ENCODE results near the gene PCDHGA4. TPM values are rescaled to one million over a fixed set of nuclear protein-coding genes. Genes with fewer than 3 reads are reported as not detected.

PCDHGA4 gene
- total and polyA plus RNA-seq, 4 donors, result 0.15 to 0.92 (median 0.22) TPM

GRCh38 chr5:141366016-141366896 is 11.4 kb downstream of the PCDHGA4 start:
- Histone ChIP-seq H3K27me3 (ENCODE audit: control insufficient read depth in 4 of 4, insufficient read depth in 4 of 4, low read length in 3 of 4) (peaks cover 0 to 5% (median 0%) of the 10 kb centered on the region in 4 donors), H3K4me3 (ENCODE audit: low read depth in 1 of 3, low read length in 3 of 3) (peak overlapping the region in 2 of 3 donors; percentile 6 to 41), H3K9ac (ENCODE audit: low read depth in 1 of 2, low read length in 2 of 2) (no peak overlapping the region), H3K27ac (ENCODE audit: low read depth in 1 of 2, low read length in 2 of 2) (no peak overlapping the region), H3K36me3 (ENCODE audit: control insufficient read depth in 4 of 4, insufficient read depth in 3 of 4, low read depth in 1 of 4, low read length in 3 of 4) (no peaks in the 10 kb centered on the region), H3K4me1 (ENCODE audit: control insufficient read depth in 4 of 4, insufficient read depth in 4 of 4, low read length in 3 of 4) (no peaks in the 10 kb centered on the region), H3K9me3 (ENCODE audit: control insufficient read depth in 4 of 4, low read length in 3 of 4) (peaks cover 40 to 75% (median 54%) of the 10 kb centered on the region in 4 donors)
- no peak for DNase-seq (ENCODE audit: low spot score)
- TF ChIP-seq RAD21 (IDR thresholded peaks at IDR 0.05), result no peak
- TF ChIP-seq JUND (IDR thresholded peaks at IDR 0.05), result no peak
- TF ChIP-seq FOXA1 (IDR thresholded peaks at IDR 0.05), result no peak
- no peak for TF ChIP-seq RXRA (IDR thresholded peaks at IDR 0.05)
- TF ChIP-seq TAF1 (conservative IDR thresholded peaks at IDR 0.05), result no peak
- TF ChIP-seq, protein P1, sequence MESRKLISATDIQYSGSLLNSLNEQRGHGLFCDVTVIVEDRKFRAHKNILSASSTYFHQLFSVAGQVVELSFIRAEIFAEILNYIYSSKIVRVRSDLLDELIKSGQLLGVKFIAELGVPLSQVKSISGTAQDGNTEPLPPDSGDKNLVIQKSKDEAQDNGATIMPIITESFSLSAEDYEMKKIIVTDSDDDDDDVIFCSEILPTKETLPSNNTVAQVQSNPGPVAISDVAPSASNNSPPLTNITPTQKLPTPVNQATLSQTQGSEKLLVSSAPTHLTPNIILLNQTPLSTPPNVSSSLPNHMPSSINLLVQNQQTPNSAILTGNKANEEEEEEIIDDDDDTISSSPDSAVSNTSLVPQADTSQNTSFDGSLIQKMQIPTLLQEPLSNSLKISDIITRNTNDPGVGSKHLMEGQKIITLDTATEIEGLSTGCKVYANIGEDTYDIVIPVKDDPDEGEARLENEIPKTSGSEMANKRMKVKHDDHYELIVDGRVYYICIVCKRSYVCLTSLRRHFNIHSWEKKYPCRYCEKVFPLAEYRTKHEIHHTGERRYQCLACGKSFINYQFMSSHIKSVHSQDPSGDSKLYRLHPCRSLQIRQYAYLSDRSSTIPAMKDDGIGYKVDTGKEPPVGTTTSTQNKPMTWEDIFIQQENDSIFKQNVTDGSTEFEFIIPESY (IDR thresholded peaks at IDR 0.05), result no peak
- TF ChIP-seq GABPA (IDR thresholded peaks at IDR 0.05 in 1 of 2, conservative IDR thresholded peaks at IDR 0.05 in 1 of 2), result no peak
- no peak for TF ChIP-seq YY1 (IDR thresholded peaks at IDR 0.05)
- no peak for TF ChIP-seq HNF4A (conservative IDR thresholded peaks at IDR 0.05)
- no peak for TF ChIP-seq FOXA2 (IDR thresholded peaks at IDR 0.05)
- no peak for TF ChIP-seq MAX (IDR thresholded peaks at IDR 0.05)
- TF ChIP-seq HNF4G (IDR thresholded peaks at IDR 0.05), result no peak
- no peak for TF ChIP-seq NR2F2 (IDR thresholded peaks at IDR 0.05)
- WGBS, result 28% methylated on average over 46 of the region's 46 CpGs

GRCh38 chr5:141369994-141370848 is 15.4 kb downstream of the PCDHGA4 start, which contains the start of gene PCDHGB3:
Gene PCDHGB3, plus strand, starts transcription at chr5:141370242. Its CDS starts 153 bp downstream, at chr5:141370395.
- 15% methylated on average over 32 of the region's 32 CpGs for WGBS
- H3K36me3 ChIP-seq (ENCODE audit: control insufficient read depth in 4 of 4, insufficient read depth in 3 of 4, low read depth in 1 of 4, low read length in 3 of 4), result no peaks in the 10 kb centered on the region
- TF ChIP-seq, protein P2, sequence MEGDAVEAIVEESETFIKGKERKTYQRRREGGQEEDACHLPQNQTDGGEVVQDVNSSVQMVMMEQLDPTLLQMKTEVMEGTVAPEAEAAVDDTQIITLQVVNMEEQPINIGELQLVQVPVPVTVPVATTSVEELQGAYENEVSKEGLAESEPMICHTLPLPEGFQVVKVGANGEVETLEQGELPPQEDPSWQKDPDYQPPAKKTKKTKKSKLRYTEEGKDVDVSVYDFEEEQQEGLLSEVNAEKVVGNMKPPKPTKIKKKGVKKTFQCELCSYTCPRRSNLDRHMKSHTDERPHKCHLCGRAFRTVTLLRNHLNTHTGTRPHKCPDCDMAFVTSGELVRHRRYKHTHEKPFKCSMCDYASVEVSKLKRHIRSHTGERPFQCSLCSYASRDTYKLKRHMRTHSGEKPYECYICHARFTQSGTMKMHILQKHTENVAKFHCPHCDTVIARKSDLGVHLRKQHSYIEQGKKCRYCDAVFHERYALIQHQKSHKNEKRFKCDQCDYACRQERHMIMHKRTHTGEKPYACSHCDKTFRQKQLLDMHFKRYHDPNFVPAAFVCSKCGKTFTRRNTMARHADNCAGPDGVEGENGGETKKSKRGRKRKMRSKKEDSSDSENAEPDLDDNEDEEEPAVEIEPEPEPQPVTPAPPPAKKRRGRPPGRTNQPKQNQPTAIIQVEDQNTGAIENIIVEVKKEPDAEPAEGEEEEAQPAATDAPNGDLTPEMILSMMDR (IDR thresholded peaks at IDR 0.05; ENCODE audit: low read depth, low read length, missing input control), result peak; percentile 16
- TF ChIP-seq ATF3 (IDR thresholded peaks at IDR 0.05), result no peak
- TF ChIP-seq RAD21 (IDR thresholded peaks at IDR 0.05), result peak; percentile 50 to 60
- no peak within 1 kb of the TSS for H3K9ac ChIP-seq (ENCODE audit: low read depth in 1 of 2, low read length in 2 of 2)
- peaks cover 0 to 5% (median 1%) of the 10 kb centered on the region in 4 donors for H3K27me3 ChIP-seq (ENCODE audit: control insufficient read depth in 4 of 4, insufficient read depth in 4 of 4, low read length in 3 of 4)
- peak within 1 kb of the TSS; percentile 6 to 62 (median 61) for H3K4me3 ChIP-seq (ENCODE audit: low read depth in 1 of 3, low read length in 3 of 3)
- no peak for DNase-seq (ENCODE audit: low spot score)
- H3K4me1 ChIP-seq (ENCODE audit: control insufficient read depth in 4 of 4, insufficient read depth in 4 of 4, low read length in 3 of 4), result no peaks in the 10 kb centered on the region
- peaks cover 44 to 78% (median 57%) of the 10 kb centered on the region in 4 donors for H3K9me3 ChIP-seq (ENCODE audit: control insufficient read depth in 4 of 4, low read length in 3 of 4)
- H3K27ac ChIP-seq (ENCODE audit: low read depth in 1 of 2, low read length in 2 of 2), result no peak within 1 kb of the TSS

Data from liver (tissue), 9 donors.